Stimulated activated CD4-positive, alpha-beta T cell treated with anti-CD3 and anti-CD28 coated beads, Interleukin-12 subunit alpha, Interleukin-12 subunit beta, amount 100 ng/mL, for 48 hours (primary cell): ENCODE results near the gene CYP4F12.
"Not testable (repeated sequence)": the region's sequence is repeated elsewhere in the genome, so short reads cannot be mapped to it uniquely, and the experiment has no call there.

ENCODE experiments used
- DNase-seq, 3 donors: peaks; one replicate each; pipeline ENCODE4 v3.0.0-alpha.2; 2020; ENCODE audit warnings: low read depth in 2 of 3, low spot score in 1 of 3

Gene CYP4F12

DNA sequence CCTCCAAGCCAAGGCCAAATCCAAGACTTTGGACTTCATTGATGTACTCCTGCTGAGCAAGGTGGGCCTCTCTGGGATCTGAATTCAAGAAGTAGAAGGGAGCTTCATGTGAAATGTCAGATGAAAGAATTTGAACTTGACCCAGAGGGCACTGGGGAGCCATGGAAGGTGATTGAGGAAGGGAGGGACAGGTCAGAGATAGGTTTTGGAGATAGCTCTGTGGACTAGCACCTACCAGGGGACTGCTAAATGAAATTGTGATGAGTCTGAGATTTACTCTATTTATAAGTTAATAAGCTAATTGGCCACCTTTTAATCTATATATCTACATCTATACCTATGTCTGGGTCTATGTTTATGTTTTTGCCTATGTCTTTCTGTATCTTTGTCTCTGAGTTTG, 22.8 kb upstream of the CYP4F12 start:
- DNase-seq = not testable (repeated sequence)

DNA sequence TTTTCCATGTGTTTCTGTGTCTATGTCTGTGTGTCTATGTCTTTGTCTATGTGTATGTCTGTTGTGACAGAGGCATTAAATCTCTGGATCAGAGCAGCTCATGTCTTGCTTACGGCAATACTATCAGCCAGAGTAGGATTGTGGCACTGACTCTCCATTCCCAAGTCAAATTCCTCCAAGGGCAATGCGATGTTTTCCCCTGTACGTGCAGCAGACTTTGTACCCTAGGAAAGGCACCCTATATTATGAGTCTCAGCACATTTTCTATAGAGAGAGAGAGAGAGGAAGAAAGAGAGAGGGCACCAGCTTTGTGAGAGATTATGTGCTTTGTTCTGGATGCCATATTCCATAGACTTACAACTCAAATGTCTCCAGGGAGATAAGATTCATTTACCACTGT, 21.1 kb upstream of the CYP4F12 start:
- DNase-seq = no peak

DNA sequence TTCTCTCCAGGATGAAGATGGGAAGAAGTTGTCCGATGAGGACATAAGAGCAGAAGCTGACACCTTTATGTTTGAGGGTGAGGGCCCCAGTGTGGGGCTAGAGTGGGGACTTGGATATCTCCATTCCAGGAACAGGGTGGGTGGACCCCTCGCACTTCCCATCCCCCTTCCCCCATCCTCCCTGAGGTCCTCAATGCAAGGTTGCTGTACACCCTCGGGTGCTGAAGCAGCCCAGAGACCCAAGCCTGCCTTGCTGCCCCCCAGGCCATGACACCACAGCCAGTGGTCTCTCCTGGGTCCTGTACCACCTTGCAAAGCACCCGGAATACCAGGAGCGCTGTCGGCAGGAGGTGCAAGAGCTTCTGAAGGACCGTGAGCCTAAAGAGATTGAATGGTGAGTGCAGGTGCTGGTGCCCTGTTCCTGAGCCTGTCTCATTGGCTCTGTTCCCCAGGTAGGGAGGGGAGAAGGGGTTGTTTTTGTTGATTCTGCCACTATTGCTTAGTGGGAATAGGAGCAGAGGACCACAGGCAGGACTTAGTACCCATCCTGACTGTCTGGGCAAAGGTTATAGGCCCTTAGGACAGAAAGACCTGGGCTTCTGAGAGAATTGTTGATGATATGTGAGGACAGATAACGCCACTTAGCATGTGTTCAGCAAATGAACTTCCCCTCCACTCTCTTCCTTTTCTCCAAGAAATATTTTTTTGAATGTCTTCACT, 20.2 kb upstream of the CYP4F12 start:
- no peak for DNase-seq

DNA sequence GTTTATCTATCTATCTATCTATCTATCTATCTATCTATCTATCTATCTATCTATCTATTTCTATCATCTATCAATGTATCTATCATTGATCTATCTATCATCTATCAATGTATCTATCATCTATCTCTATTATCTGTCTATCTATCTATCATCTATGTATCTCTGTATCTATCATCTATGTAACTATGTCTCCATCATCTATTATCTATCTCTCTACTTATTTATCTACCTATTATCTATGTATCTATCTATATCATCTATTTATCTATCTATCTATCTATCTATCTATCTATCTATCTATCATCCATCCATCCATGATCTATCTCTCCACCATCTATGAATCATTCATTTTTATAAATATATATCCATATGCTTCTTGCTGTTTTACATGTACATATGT, 16.4 kb upstream of the CYP4F12 start:
- DNase-seq = no peak

DNA sequence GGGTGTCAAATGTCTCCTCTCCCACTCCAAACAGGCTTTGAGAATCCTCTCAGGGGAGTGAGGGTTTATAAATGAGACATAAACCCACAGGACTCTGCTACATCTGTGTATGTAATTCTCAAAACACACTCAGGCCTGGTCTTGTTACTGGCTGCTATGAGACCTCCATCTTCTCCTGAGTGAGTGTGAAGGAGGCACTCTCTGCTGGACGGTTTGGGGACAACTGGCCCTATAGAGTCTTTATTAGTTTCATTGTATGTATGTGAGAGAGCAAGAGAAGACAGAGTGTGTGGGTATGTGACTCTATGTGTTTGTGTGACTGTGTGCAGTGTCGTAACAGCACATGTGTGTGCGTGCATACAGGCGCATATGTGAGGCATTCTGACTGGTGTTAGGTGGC, 9.6 kb upstream of the CYP4F12 start:
- no peak for DNase-seq

DNA sequence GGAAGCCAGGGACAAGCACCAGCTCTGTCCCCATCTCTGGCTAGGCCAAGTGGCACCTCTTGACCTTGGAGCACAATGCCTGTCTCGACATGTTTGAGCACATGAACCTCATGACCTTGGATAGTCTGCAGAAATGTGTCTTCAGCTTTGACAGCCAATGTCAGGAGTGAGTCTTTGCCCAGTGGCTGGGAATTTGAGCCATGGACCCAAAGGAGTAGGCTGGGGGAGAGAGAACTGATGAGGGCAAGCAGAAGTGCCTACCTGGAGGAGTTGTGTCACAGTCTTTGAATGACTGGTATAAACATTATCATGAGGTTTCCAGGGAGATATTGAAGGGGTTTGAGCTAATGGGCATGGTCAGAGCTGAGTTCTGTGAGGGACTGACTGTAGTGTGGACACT, 6.7 kb upstream of the CYP4F12 start:
- no peak for DNase-seq

DNA sequence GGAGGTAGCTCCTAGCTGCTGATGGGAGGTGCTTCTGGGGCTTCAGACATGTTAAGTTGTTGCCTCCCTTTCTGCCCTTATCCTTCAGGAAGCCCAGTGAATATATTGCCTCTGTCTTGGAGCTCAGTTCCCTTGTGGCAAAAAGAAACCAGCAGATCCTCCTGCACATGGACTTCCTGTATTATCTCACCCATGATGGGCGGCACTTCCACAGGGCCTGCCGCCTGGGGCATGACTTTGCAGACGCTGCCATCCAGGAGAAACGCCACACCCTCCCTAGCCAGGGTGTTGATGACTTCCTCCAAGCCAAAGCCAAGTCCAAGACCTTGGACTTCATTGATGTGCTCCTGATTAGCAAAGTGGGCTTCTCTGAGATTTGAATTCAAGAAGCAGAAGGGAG, 6.0 kb upstream of the CYP4F12 start:
- no peak for DNase-seq

DNA sequence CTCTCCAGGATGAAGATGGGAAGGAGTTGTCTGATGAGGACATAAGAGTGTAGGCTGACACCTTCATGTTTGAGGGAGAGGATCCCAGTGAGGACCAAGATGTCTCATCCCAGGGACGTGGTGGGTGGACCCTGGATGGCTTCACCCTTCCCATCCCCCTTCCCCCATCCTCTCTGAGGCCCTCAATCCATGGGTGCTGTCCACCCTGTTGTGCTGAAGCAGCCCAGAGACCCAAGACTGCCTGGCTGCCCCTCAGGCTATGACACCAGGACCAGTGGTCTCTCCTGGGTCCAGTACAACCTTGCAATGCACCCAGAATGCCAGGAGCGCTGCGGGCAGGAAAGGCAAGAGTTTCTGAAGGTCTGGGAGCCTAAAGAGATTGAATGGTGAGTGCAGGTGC, 3.4 kb upstream of the CYP4F12 start:
- DNase-seq = no peak

DNA sequence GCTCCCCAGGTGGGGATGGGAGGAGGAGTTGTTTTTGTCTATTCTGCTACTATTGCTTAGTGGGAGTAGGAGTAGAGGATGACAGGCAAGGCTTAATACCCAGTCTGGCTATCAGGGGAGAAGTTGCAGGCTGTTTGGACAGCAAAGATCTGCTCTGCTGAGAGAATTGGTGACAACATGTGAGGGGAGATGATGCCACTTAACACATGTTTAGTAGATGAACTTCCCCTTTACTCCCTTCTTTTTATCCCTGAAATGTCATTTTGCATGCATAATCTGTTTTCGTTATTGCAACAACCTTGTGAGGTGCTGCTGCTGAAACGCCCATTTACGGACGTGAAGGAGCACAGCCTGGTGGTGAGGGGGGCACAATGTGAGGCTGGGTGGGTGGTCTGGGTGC, 3.0 kb upstream of the CYP4F12 start:
- DNase-seq = no peak

DNA sequence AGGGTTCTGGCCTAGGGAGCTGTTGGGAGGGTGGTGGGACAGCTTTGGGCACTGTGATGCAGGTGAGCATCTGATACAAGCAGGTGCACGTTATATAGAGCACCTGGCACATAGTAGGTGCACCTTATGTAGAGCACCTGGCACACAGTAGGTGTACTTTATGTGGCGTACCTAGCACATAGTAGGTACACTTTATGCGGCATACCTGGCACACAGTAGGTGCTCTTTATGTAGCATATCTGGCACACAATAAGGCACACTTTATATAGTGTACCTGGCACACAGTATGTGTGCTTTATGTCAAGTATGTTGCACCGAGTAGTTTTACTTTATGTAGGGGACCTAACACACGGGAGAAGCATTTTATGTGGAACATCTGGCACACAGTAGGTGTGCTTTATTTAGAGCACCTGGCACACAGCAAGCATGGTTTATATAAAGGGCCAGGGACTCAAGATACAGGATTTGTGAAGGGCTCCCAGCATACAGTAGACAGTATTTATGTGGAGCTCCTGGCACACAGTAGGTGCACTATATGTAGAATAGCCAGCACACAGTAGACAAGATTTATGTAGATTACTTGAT, 1.6 kb upstream of the CYP4F12 start:
- no peak for DNase-seq

DNA sequence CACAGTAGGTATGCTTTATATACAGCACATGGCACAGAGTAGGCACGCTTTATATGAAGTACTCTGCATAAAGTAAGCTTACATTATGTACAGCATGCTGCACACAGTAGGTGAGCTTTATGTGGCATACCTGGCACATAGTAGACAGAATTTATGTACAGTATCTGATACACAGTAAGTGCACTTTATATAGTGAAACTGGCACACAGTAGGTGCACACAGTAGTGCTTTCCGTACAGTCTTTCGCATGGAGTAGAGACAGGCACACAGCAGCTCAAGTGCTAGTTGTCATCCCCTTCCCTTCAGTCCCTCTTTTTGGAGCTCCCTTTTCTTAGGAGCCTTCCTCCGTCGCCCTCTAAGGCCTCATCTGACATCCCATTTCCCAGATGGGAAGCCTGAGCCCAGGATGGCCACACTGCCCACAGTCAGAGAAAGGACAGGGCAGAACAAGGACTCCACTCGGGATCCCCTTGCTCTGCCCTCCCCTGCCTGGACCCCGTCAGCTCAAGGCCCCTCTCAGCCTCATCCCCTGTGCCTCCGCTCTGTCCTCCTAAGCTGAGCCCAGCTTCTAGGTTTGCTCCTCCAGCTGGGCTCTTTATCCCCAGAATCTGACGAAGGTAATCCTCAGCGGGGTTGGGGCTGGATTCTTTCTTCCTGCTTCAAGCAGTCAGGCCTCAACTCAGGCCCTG, 852 bp upstream of the CYP4F12 start:
- DNase-seq = no peak

DNA sequence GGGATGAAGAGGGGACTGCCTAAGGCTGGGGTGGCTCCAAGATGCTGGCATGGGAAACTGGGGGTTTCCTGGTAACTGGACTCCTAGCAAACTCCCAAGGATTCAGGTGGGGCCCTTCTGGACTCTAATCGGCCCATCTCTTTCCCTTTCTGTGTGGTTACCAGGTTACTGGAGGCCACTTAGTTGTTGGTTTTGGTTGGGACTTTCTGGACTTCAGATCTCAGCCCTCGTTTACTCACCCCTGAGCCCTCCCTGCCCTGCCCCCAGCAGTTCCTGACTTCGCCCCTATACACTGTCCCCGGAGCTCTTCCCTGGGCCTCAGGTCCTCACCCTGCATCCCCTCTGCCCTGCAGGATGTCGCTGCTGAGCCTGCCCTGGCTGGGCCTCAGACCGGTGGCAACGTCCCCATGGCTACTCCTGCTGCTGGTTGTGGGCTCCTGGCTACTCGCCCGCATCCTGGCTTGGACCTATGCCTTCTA, 328 bp downstream of the CYP4F12 start:
- DNase-seq = no peak

DNA sequence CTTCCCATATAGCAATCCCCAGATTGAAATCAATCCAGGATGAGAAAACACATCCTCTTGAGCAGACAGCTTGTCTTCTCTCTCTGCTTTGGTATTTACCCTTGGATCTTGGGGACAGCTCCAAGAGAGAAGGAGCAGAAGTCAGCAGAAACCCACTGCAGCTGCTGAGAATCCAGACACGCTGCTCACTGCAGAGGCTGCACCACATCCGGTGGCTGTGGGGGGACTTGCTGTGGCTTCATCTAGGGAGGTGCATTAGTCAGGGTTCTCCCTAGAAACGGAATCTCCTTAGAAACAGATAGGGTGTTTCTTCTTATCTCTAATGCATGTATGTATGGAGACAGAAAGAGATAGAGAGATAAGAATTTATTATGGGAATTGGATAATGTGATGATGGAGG, 2.7 kb downstream of the CYP4F12 start:
- no peak for DNase-seq

DNA sequence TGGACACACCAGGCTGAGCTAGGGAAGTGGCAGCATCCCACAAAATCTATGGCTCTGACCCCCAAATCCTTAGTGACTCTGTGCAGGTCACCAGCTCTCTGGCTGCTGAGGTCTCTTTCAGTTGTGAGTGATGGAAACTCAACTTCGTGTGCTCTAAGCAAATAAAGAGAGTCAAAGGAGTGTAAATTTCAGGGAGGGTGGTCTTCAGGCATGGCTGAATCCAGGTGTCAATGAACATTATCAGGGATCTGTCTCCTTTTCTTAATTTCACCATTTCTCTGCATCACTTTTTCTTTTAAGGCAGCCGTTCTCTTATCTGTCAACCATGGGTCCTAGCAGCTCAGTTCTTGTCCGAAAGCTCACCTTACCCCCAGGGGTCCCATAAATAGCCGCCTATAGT, 6.2 kb downstream of the CYP4F12 start:
- DNase-seq = no peak

DNA sequence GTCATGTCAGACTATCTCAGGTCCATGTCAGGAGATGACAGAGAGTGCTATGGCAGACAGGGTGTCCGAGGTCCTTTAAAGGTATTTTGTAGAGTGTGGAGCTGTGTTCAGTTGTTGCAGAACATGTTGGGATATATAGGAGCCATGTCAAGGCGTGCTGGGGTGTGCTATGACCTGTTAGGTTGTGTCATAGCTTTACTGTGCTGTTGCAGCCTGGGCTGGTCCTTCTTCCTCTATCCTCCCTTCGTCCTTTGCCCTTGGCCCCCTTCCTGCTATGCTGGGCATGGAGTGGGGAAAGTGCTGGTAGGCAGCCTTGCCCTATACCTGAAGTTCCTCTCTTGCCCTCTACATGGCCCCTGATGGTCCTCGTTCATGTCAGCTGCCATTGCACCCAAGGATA, 7.0 kb downstream of the CYP4F12 start:
- not testable (repeated sequence) for DNase-seq

DNA sequence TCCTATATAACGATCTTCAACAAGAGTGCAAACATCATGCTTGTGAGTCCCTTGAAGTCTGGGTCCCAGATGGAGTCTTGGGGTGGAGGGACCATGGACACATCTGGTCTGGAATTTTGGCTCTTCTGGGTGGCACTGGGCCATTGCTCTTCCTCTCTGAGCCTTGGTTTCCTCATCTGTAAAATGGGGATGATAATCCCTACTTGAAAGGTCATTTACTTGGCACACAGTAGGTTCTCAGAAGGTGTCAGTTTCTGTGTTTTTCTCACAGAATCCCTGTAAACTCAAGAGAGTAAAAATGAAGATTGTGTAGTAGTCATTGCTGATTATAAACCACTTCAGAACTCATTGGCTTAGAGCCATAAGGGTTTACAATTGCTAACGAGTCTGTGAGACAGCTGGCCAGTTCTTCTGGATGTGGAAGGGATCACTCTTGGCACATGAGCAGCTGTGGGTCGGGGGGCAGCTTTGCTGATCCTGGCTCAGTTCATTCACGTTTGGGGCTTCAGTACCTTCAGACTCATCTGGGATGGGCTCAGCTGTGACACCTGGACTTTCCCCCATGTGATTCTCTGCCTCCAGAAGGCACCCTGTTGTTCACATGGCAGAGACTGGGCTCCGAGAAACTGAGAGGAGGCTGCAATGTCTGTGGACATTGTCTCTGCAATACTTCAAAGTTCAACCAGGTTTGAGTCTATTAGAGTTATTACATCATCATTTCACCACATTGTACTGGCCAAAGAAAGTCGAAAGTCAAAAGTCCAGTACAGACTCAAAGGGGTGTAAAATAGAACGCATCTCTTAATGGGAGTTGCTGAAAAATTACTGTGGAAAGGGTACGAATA, 7.8 kb downstream of the CYP4F12 start:
- DNase-seq = no peak

DNA sequence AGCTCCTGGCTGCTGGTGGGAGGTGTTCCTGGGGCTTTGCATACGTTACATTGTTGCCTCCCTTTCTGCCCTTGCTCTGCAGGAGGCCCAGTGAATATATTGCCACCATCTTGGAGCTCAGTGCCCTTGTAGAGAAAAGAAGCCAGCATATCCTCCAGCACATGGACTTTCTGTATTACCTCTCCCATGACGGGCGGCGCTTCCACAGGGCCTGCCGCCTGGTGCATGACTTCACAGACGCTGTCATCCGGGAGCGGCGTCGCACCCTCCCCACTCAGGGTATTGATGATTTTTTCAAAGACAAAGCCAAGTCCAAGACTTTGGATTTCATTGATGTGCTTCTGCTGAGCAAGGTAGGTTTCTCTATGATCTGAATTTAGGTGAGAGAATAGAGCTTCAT, 10.5 kb downstream of the CYP4F12 start:
- DNase-seq = no peak

DNA sequence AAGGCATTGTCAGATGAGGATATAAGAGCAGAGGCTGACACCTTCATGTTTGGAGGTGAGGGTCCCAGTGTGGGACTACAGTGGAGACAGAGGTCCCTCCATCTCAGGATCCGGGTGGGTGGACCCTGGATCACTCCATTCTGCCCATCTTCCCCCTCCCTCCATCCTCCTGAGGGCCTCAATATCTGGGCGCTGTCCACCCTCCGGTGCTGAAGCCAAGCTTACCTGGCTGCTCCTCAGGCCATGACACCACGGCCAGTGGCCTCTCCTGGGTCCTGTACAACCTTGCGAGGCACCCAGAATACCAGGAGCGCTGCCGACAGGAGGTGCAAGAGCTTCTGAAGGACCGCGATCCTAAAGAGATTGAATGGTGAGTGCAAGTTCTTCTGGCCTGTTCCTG, 11.9 kb downstream of the CYP4F12 start:
- DNase-seq = no peak

DNA sequence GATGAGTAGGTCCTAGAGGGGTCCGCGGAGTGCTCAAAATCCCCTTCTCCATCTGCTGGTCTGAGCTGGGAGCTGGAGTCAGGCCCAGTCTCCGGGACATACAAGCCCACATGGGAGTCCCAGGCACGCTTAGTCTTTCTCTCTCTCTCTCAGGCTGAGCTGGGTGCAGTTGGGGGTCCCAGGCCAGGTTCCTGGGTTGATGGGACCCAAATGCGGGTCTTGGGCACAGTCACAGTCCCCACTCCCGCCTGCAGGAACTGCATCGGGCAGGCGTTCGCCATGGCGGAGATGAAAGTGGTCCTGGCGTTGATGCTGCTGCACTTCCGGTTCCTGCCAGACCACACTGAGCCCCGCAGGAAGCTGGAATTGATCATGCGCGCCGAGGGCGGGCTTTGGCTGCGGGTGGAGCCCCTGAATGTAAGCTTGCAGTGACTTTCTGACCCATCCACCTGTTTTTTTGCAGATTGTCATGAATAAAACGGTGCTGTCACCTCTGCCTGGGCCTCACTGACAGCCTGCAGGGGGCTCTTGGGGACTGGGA, 23.8 kb downstream of the CYP4F12 start:
- no peak for DNase-seq

DNA sequence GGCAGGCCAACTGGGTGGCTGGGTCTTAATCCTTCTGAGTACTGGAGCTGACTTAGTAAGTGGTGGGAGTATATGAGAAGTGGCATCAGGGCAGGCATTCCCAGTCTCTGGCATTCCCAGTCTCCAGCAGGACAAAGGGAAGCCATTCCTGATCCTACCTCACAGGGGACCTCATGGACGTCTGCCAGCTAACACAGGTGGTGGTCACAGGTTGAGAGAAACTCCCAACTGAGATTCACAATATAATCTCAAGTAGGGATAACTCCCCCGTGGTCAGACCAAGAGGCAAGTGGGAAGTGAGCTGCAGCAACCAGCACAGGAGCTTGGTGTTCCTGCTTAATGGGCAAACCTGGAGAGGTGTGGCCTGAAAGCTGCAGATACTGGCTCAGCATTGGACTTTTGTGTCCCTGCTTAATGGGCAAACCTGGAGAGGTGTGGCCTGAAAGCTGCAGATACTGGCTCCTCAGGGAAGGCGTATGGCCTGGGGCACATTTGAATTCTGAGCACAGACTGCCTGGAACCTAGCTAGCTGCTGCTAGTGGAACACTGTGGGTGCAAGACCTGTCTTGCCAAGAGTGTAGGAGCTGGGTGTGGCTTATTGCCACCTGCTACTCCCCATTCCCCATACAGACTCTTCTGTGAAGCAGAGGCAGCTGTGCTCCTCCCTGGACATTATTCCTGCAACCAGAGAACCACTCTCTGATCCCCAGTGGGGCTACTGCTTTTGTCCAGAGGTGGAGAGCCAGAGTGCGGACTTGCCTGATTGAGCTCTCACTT, 29.1 kb downstream of the CYP4F12 start:
- DNase-seq = no peak

DNA sequence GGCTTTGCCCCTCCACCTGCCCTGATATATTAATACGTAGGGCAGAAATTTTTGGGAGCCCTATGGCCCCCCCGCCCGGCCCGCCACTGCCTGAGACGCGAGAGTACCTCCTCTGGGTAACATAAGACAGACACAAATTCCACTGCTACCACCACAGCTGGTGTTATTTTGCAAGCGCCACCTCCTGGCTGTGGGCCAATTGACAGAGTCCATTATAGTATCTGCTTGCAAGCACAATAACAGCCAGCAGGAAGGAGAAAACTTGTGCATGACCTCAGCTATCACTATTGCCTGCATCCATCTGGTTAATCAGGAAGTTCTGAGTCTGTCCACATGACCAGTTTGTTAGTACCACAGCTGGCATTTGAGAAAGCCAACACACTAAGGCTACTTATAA, 29.6 kb downstream of the CYP4F12 start:
- no peak for DNase-seq
